Activated CD4-positive, alpha-beta T cell treated with anti-CD3 and anti-CD28 coated beads for 4 hours (primary cell): ENCODE data around the gene TBKBP1.
"Not testable (repeated sequence)": the region's sequence is repeated elsewhere in the genome, so short reads cannot be mapped to it uniquely, and the experiment has no call there.

Experiments used
- DNase-seq, 2 donors: peaks; one replicate each; pipeline ENCODE4 v3.0.0-alpha.2; 2020

Gene TBKBP1

GRCh38 chr17:47735139-47735464, 41.1 kb downstream of the TBKBP1 start:
- no peak for DNase-seq

DNA sequence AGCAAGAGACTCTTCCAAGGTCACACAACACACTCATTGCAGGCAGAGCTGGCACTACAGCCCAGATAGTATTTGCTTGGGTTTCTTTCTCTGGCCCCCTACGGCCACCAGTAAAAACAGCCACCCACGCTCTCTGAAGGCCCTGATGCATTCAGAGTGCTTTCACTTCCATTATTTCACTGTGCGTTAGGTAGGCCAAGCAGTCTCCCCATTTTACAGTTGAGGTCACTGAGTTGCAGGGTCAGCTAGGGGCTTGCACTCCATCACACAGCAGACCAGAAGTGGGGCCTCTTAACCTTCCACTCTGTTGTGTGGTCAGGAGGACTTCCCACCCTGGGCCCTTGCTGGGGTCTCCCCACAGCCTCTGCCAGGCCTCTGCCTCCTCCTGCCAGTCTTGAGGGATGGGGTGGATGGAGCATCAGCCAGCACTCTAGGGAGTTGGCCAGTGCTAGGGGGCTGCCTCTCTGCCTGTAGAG, 41.6 kb downstream of the TBKBP1 start:
- no peak for DNase-seq

- peak; percentile 12 to 29 for DNase-seq
Measured at GRCh38 chr17:47736501-47737495, 42.8 kb downstream of the TBKBP1 start.

- DNase-seq = no peak
Measured at GRCh38 chr17:47738178-47738577, 44.2 kb downstream of the TBKBP1 start.

- no peak for DNase-seq
Measured at GRCh38 chr17:47739150-47739549, 45.2 kb downstream of the TBKBP1 start.

DNA sequence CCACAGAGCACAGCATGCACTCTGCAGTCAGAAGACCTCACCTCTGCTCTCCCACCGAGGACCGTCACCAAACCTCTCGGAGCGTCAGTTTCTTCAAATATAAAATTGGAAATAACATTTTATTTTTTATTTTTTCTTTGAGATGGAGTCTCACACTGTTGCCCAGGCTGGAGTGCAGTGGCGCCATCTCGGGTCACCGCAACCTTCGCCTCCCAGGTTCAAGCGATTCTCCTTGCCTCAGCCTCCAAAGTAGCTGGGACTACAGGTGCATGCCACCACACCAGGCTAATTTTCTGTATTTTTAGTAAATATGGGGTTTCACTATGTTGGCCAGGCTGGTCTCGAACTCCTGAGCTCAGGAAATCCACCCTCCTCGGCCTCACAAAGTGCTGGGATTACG, 46.0 kb downstream of the TBKBP1 start:
- not testable (repeated sequence) for DNase-seq

GRCh38 chr17:47741109-47741792, 47.3 kb downstream of the TBKBP1 start:
- DNase-seq = no peak

DNA sequence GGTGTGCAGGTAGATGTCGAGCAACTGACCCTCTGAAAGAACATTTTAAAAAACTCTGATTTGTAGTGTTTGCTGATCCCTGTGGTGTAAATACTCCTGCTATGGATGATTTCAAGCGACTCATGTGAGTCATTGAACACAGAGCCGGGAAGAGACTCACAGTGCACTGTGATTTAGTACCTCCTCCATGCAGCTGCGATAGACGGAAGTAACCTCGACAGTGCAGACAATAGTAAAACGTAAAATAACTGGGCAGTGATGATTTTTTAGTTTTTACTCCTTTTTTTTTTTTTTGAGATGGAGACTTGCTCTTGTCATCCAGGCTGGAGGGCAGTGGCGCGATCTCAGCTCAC, 47.8 kb downstream of the TBKBP1 start:
- no peak for DNase-seq

DNA sequence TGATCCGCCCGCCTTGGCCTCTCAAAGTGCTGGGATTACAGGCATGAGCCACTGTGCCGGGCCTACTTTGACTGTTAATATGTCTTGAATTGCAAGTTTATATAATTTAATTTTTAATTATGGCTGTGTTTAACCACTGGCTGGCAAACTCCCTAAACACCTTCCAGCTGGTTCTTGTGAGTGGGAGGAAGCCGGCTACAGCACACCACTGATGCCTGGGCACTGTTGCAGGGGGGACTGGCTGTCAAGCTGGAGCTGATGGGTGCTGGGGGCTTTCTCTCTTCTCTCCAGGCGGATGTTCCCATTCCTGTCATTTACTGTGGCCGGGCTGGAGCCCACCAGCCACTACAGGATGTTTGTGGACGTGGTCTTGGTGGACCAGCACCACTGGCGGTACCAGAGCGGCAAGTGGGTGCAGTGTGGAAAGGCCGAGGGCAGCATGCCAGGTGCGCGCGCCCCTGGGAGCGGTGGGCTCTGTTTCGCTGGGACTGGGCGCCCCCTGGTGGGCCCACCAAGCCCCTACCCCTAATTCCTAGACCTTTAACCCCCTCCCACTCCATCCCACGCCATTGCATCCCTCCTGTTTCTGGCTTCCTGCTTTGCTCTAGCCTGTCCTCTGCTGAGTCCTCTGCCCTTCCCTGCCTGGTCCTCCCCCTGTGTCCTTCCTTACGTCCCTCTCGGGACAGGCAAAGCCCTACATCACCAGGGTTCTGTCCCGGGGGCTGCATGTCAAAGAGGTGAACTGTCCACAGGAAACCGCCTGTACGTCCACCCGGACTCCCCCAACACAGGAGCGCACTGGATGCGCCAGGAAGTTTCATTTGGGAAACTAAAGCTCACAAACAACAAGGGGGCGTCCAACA, 48.6 kb downstream of the TBKBP1 start:
- peak; percentile 41 to 43 for DNase-seq

- DNase-seq = no peak
Measured at GRCh38 chr17:47744168-47745036, 50.4 kb downstream of the TBKBP1 start.

GRCh38 chr17:47745037-47745380, 51.0 kb downstream of the TBKBP1 start:
- no peak for DNase-seq

DNA sequence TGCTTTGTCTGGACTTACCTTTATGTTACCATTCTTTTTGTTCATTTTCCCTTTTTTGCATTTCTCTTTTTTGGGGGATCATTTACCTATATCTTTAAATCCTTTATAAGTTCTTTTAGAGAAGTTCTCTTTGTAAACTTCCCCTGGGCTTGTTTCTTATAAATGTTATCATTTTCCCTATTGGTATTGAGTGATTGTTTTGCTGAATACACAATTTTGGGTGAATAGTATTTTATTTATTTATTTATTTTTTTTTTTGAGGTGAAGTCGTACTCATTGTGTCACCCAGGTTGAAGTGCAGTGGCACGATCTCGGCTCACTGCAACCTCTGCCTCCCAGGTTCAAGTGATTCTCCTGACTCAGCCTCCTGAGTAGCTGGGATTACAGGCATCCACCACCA, 57.5 kb downstream of the TBKBP1 start:
- no peak for DNase-seq

DNA sequence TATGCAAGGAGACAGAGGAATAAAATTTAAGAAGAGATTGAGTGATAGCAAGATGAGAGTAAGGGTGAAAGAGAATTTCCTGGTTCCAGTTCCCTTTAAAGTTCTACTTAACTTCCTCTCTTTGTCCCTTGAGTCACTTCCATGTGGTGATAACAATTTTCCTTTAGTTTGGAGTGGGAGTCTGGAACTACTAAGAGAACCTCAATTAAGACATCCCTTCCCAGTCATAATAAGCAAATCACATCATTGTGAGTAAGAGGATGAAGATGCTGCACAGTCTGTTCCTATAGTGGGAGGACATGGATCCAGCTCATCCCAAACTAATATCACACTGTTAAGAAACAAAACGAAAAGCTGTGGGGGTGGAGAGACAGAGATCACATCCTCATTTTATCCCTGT, 63.4 kb downstream of the TBKBP1 start:
- no peak for DNase-seq

DNA sequence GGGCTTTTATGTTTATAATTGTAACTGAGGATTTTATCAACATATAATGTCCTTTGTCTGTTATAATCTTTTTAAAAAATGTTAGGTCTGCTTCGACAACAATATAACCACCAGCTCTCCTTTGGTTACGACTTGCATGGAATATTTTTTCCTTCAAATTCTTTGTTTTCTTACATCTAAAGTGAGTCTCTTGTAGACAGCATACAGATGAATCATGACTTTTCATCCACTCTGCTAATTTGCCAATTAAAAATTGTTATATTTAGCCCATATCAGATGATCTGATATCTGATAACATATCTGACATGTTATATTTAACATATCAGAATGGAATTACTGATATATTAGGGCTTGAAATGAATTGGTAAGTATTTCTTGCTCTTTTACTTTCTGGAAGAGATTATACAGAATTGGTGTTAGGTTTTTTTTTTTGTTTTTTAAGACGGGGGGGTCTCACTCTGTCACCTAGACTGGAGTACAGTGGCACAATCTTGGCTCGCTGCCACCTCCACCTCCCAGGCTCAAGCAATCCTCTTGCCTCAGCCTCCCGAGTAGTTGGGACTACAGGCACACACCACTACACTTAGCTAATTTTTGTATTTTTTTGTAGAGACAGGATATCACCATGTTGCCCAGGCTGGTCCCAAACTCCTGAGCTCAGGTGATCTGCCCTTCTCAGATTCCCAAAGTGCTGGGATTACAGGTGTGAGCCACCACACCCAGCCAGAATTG, 66.6 kb downstream of the TBKBP1 start:
- DNase-seq = no peak
